SH-SY5Y (cell line): Measurements from ENCODE around the gene SWAP70.

Source experiments
- GATA2 ChIP-seq: IDR thresholded peaks from 2 replicates; pipeline ENCODE4 v1.6.1; 2011; ENCODE audit warnings: mild to moderate bottlenecking, low read depth, low read length
- GATA3 ChIP-seq: IDR thresholded peaks from 2 replicates; pipeline ENCODE4 v1.6.1; 2011; ENCODE audit warnings: low read depth, mild to moderate bottlenecking, low read length, moderate library complexity

GRCh38 chr11:9643751-9644150, 20.1 kb upstream of the SWAP70 start:
- TF ChIP-seq GATA3 (no peak), GATA2 (no peak)
